Liver (tissue), 3 donors: Measurements from ENCODE around the gene CCDC137.

Experiments used
- EGR1 ChIP-seq, 2 donors: IDR thresholded peaks; 2 replicates each; pipeline ENCODE4 v1.6.1; 2016 to 2018; ENCODE audit warnings: antibody characterized with exemption in 2 of 2, low read depth in 2 of 2
- GABPA ChIP-seq, 2 donors: IDR thresholded peaks in 1 of 2; conservative IDR thresholded peaks in 1 of 2; 2 replicates each; pipeline ENCODE4 v1.6.1; 2016; ENCODE audit warnings: antibody characterized with exemption in 2 of 2, mild to moderate bottlenecking in 1 of 2, moderate library complexity in 1 of 2
- HNF4A ChIP-seq, 2 donors: conservative IDR thresholded peaks; 2 replicates each; pipeline ENCODE4 v1.6.1; 2016; ENCODE audit warnings: antibody characterized with exemption in 2 of 2, mild to moderate bottlenecking in 2 of 2
- HNF4G ChIP-seq: IDR thresholded peaks from 2 replicates; pipeline ENCODE4 v1.6.1; 2016; ENCODE audit warnings: antibody characterized with exemption
- RAD21 ChIP-seq, 2 donors: IDR thresholded peaks; 2 replicates each; pipeline ENCODE4 v1.6.1; 2016; ENCODE audit warnings: antibody characterized with exemption in 2 of 2, mild to moderate bottlenecking in 2 of 2
- SP1 ChIP-seq: IDR thresholded peaks from 2 replicates; pipeline ENCODE4 v1.6.1; 2018; ENCODE audit warnings: antibody characterized with exemption, mild to moderate bottlenecking
- TAF1 ChIP-seq: conservative IDR thresholded peaks from 2 replicates; pipeline ENCODE4 v1.6.1; 2016; ENCODE audit warnings: antibody characterized with exemption, mild to moderate bottlenecking
- TF ChIP-seq, protein P1 (sequence below): fragments of 150-350 bp; IDR thresholded peaks from 2 replicates; pipeline ENCODE4 v1.5.1; 2017; ENCODE audit warnings: improper control_type of control experiment, low read depth, low read length; ENCODE audit not compliant: missing input control
- TF ChIP-seq, protein P2 (sequence below): IDR thresholded peaks from 2 replicates; pipeline ENCODE4 v1.6.1; 2016; ENCODE audit warnings: antibody characterized with exemption
- TF ChIP-seq, protein P3 (sequence below): IDR thresholded peaks from 2 replicates; pipeline ENCODE4 v1.6.1; 2016; ENCODE audit warnings: antibody characterized with exemption, mild to moderate bottlenecking
- TF ChIP-seq, protein P4 (sequence below): IDR thresholded peaks from 2 replicates; pipeline ENCODE4 v1.6.1; 2016; ENCODE audit warnings: antibody characterized with exemption
- donor health status: healthy.
- donor health status: healthy.

DNA sequence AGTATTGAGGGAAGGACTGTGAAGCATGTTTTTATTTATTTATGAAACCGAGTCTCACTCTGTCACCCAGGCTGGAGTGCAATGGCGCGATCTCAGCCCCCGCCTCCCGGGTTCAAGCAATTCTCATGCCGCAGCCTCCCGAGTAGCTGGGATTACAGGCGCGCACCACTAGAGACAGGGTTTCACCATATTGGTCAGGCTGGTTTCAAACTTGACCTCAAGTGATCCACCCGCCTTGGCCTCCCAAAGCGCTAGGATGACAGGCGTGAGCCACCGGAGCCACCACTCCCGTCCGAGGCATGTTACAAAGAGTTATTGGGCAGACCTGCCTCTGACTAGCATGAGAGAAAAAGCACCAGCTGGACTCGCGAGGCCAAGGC lies 39.7 kb downstream of the CCDC137 start:
- TF ChIP-seq, protein P1, sequence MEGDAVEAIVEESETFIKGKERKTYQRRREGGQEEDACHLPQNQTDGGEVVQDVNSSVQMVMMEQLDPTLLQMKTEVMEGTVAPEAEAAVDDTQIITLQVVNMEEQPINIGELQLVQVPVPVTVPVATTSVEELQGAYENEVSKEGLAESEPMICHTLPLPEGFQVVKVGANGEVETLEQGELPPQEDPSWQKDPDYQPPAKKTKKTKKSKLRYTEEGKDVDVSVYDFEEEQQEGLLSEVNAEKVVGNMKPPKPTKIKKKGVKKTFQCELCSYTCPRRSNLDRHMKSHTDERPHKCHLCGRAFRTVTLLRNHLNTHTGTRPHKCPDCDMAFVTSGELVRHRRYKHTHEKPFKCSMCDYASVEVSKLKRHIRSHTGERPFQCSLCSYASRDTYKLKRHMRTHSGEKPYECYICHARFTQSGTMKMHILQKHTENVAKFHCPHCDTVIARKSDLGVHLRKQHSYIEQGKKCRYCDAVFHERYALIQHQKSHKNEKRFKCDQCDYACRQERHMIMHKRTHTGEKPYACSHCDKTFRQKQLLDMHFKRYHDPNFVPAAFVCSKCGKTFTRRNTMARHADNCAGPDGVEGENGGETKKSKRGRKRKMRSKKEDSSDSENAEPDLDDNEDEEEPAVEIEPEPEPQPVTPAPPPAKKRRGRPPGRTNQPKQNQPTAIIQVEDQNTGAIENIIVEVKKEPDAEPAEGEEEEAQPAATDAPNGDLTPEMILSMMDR: no peak
- no peak for TF ChIP-seq EGR1 (IDR thresholded peaks at IDR 0.05; ENCODE audit: low read depth in 2 of 2)
- no peak for TF ChIP-seq GABPA (IDR thresholded peaks at IDR 0.05 in 1 of 2, conservative IDR thresholded peaks at IDR 0.05 in 1 of 2)
- no peak for TF ChIP-seq HNF4G
- TF ChIP-seq, protein P2, sequence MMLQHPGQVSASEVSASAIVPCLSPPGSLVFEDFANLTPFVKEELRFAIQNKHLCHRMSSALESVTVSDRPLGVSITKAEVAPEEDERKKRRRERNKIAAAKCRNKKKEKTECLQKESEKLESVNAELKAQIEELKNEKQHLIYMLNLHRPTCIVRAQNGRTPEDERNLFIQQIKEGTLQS: no peak
- no peak for TF ChIP-seq RAD21 (IDR thresholded peaks at IDR 0.05)
- TF ChIP-seq, protein P3, sequence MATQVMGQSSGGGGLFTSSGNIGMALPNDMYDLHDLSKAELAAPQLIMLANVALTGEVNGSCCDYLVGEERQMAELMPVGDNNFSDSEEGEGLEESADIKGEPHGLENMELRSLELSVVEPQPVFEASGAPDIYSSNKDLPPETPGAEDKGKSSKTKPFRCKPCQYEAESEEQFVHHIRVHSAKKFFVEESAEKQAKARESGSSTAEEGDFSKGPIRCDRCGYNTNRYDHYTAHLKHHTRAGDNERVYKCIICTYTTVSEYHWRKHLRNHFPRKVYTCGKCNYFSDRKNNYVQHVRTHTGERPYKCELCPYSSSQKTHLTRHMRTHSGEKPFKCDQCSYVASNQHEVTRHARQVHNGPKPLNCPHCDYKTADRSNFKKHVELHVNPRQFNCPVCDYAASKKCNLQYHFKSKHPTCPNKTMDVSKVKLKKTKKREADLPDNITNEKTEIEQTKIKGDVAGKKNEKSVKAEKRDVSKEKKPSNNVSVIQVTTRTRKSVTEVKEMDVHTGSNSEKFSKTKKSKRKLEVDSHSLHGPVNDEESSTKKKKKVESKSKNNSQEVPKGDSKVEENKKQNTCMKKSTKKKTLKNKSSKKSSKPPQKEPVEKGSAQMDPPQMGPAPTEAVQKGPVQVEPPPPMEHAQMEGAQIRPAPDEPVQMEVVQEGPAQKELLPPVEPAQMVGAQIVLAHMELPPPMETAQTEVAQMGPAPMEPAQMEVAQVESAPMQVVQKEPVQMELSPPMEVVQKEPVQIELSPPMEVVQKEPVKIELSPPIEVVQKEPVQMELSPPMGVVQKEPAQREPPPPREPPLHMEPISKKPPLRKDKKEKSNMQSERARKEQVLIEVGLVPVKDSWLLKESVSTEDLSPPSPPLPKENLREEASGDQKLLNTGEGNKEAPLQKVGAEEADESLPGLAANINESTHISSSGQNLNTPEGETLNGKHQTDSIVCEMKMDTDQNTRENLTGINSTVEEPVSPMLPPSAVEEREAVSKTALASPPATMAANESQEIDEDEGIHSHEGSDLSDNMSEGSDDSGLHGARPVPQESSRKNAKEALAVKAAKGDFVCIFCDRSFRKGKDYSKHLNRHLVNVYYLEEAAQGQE: no peak
- TF ChIP-seq TAF1: no peak
- TF ChIP-seq HNF4A (conservative IDR thresholded peaks at IDR 0.05): no peak
- TF ChIP-seq SP1: no peak
- TF ChIP-seq, protein P4, sequence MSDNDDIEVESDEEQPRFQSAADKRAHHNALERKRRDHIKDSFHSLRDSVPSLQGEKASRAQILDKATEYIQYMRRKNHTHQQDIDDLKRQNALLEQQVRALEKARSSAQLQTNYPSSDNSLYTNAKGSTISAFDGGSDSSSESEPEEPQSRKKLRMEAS: no peak
